Heart left ventricle (tissue), 13 donors: ENCODE results near the gene KRT12.

Experiments used
- POLR2A ChIP-seq, 2 donors: fragments of 450-650 bp; IDR thresholded peaks; one replicate each; pipeline ENCODE4 v1.6.1; 2017; ENCODE audit warnings: antibody characterized with exemption in 2 of 2, mild to moderate bottlenecking in 2 of 2, moderate library complexity in 2 of 2
- TF ChIP-seq, protein P1 (sequence below), 12 donors: fragments of 200-600 bp; sonication (generic) in 4 of 12; IDR thresholded peaks; one replicate each; pipeline versions ENCODE4 v1.5.0 to v1.8.0; 2018 to 2022; ENCODE audit warnings: antibody characterized with exemption in 12 of 12, mild to moderate bottlenecking in 5 of 12
- donor health status: ischemic (EF 13 %, LVEDD 7.1; RV severe dilation, severe dysfunction).
- donor health status: DM: no; HTN: yes; CAD: no.
- donor health status: DM: no; HTN: no; CAD: no.
- donor health status: ischemic (EF 25% LVEDD 6.9; RV normal size, moderate dysfunction).
- donor health status: ischemic (EF 25% LVEDD 5.7; RV mildly dilated, moderate dysfunction).
- donor health status: ischemic (EF 35%, LVEDD 5.7; RV mildly dilated, moderate dysfunction).
- donor health status: nonischemic (EF 11% LVEDD 7.7; RV severe dilation, severe dysfunction).
- donor health status: DM: yes; HTN: yes; CAD: no.
- donor health status: PGD.
- donor health status: ischemic (EF 29% LVEDD 5.4; RV normal size, mild dysfunction).
- donor health status: nonischemic (EF 23%, LVEDD 6.1; RV moderate dilation, normal function).

GRCh38 chr17:40849723-40850122 is 17.3 kb downstream of the KRT12 start:
- TF ChIP-seq, protein P1, sequence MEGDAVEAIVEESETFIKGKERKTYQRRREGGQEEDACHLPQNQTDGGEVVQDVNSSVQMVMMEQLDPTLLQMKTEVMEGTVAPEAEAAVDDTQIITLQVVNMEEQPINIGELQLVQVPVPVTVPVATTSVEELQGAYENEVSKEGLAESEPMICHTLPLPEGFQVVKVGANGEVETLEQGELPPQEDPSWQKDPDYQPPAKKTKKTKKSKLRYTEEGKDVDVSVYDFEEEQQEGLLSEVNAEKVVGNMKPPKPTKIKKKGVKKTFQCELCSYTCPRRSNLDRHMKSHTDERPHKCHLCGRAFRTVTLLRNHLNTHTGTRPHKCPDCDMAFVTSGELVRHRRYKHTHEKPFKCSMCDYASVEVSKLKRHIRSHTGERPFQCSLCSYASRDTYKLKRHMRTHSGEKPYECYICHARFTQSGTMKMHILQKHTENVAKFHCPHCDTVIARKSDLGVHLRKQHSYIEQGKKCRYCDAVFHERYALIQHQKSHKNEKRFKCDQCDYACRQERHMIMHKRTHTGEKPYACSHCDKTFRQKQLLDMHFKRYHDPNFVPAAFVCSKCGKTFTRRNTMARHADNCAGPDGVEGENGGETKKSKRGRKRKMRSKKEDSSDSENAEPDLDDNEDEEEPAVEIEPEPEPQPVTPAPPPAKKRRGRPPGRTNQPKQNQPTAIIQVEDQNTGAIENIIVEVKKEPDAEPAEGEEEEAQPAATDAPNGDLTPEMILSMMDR (IDR thresholded peaks at IDR 0.05): no peak
- no peak for TF ChIP-seq POLR2A (IDR thresholded peaks at IDR 0.05)
